Measurements from ENCODE around the gene TMEM213.

Gene TMEM213

DNA sequence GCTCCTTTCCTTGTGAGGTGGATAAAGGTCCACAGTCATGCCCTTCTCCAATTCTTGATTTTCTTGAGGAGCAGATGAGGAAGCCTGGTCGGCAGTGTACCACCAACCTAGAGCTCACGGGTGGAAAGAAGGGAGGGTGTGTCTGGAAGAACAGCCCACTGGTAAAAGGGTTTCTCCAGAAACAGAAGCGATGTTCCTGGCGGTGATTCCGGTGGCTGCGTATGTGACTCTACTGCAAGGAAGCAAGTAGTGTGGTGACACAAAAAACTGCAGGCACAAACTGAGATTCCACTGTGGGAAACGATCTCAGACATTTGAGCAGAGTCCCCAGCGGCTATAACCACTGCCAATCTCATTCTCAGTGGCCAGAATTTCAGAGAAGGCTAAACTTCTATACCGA, 66.1 kb downstream of the TMEM213 start:
- Histone ChIP-seq H3K9ac (ENCODE audit: low read depth, low read length) (no peak overlapping the region), H3K79me2 (ENCODE audit: insufficient read depth, low read length) (no peaks in the 10 kb centered on the region), H3K4me2 (ENCODE audit: insufficient read depth, low read length) (no peak overlapping the region), H2AFZ (ENCODE audit: low read depth, low read length) (no peak overlapping the region), H3K4me3 (ENCODE audit: low read depth in 1 of 2, low read length in 2 of 2) (no peak overlapping the region), H3K36me3 (ENCODE audit: insufficient read depth, low read length) (0 out of 2 replicates have a peak, but pooled peaks cover 2% of the 10 kb centered on the region), H4K20me1 (ENCODE audit: insufficient read depth, low read length) (no peaks in the 10 kb centered on the region), H3K4me1 (ENCODE audit: insufficient read depth, low read length) (no peaks in the 10 kb centered on the region), H3K27me3 (ENCODE audit: insufficient read depth, low read length, poor library complexity) (no peaks in the 10 kb centered on the region), H3K27ac (ENCODE audit: low read length) (no peak overlapping the region), H3K9me3 (ENCODE audit: insufficient read depth, low read length, severe bottlenecking) (no peaks in the 10 kb centered on the region)
- DNase-seq (no peak), ATAC-seq (ENCODE audit: insufficient read depth, low read depth) (no peak)
- TF ChIP-seq, protein P1, sequence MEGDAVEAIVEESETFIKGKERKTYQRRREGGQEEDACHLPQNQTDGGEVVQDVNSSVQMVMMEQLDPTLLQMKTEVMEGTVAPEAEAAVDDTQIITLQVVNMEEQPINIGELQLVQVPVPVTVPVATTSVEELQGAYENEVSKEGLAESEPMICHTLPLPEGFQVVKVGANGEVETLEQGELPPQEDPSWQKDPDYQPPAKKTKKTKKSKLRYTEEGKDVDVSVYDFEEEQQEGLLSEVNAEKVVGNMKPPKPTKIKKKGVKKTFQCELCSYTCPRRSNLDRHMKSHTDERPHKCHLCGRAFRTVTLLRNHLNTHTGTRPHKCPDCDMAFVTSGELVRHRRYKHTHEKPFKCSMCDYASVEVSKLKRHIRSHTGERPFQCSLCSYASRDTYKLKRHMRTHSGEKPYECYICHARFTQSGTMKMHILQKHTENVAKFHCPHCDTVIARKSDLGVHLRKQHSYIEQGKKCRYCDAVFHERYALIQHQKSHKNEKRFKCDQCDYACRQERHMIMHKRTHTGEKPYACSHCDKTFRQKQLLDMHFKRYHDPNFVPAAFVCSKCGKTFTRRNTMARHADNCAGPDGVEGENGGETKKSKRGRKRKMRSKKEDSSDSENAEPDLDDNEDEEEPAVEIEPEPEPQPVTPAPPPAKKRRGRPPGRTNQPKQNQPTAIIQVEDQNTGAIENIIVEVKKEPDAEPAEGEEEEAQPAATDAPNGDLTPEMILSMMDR (IDR thresholded peaks at IDR 0.05; ENCODE audit: borderline replicate concordance, extremely low read depth, low read length, poor library complexity, severe bottlenecking) = no peak
- no peak for TF ChIP-seq EZH2 (IDR thresholded peaks at IDR 0.05; ENCODE audit: borderline replicate concordance, low read depth, low read length, severe bottlenecking)

DNA sequence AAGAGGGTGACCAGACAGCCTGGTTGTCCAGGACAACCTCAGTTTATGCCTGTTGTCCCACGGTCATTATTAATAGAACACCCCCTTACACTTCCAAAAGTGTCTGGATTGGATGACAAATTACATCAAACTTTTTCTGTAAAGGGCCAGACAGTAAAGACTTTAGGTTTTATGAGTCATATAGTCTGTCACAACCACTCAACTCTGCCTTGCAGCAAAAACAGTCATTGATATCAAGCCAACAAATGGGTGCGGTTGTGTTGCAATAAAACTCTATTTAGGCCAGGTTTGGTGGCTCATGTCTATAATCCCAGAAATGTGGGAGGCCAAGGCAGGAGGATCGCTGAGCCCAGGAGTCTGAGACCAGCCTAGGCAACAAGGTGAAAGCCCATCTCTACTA, 66.9 kb downstream of the TMEM213 start:
- no peaks in the 10 kb centered on the region for H4K20me1 ChIP-seq (ENCODE audit: insufficient read depth, low read length)
- no peak overlapping the region for H3K27ac ChIP-seq (ENCODE audit: low read length)
- no peak overlapping the region for H2AFZ ChIP-seq (ENCODE audit: low read depth, low read length)
- H3K4me2 ChIP-seq (ENCODE audit: insufficient read depth, low read length) = no peak overlapping the region
- 0 out of 2 replicates have a peak, but pooled peaks cover 7% of the 10 kb centered on the region for H3K36me3 ChIP-seq (ENCODE audit: insufficient read depth, low read length)
- no peak for ATAC-seq (ENCODE audit: insufficient read depth, low read depth)
- no peak for DNase-seq
- no peaks in the 10 kb centered on the region for H3K4me1 ChIP-seq (ENCODE audit: insufficient read depth, low read length)
- TF ChIP-seq, protein P1 (IDR thresholded peaks at IDR 0.05; ENCODE audit: borderline replicate concordance, extremely low read depth, low read length, poor library complexity, severe bottlenecking) = no peak
- TF ChIP-seq EZH2 (IDR thresholded peaks at IDR 0.05; ENCODE audit: borderline replicate concordance, low read depth, low read length, severe bottlenecking) = no peak
- H3K9ac ChIP-seq (ENCODE audit: low read depth, low read length) = no peak overlapping the region
- H3K27me3 ChIP-seq (ENCODE audit: insufficient read depth, low read length, poor library complexity) = no peaks in the 10 kb centered on the region
- no peaks in the 10 kb centered on the region for H3K79me2 ChIP-seq (ENCODE audit: insufficient read depth, low read length)
- no peak overlapping the region for H3K4me3 ChIP-seq (ENCODE audit: low read depth in 1 of 2, low read length in 2 of 2)
- H3K9me3 ChIP-seq (ENCODE audit: insufficient read depth, low read length, severe bottlenecking) = no peaks in the 10 kb centered on the region

DNA sequence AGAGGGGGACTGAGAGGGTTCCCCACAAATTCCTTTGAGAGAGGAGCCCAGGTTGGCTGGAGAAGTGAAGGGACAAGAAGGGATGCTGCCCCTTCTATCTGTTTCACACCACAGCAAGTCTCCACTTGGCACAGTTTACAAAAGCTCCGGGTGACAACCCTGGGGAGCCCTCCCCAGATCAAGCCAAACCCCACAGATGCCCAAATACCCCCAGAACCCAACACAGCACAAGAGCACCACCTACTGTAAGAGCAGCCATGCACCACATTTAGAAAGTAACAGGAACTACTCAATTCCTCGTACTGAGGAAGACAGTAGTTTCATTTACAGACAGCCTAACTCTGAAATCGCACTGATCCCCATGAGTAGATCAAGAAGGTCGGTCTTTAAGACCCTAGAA, 68.0 kb downstream of the TMEM213 start:
- Histone ChIP-seq H3K27ac (ENCODE audit: low read length) (no peak overlapping the region), H3K9ac (ENCODE audit: low read depth, low read length) (no peak overlapping the region), H3K9me3 (ENCODE audit: insufficient read depth, low read length, severe bottlenecking) (no peaks in the 10 kb centered on the region), H3K27me3 (ENCODE audit: insufficient read depth, low read length, poor library complexity) (no peaks in the 10 kb centered on the region), H3K36me3 (ENCODE audit: insufficient read depth, low read length) (0 out of 2 replicates have a peak, but pooled peaks cover 7% of the 10 kb centered on the region), H4K20me1 (ENCODE audit: insufficient read depth, low read length) (no peaks in the 10 kb centered on the region), H3K4me2 (ENCODE audit: insufficient read depth, low read length) (no peak overlapping the region), H3K79me2 (ENCODE audit: insufficient read depth, low read length) (no peaks in the 10 kb centered on the region), H3K4me1 (ENCODE audit: insufficient read depth, low read length) (no peaks in the 10 kb centered on the region), H2AFZ (ENCODE audit: low read depth, low read length) (no peak overlapping the region), H3K4me3 (ENCODE audit: low read depth in 1 of 2, low read length in 2 of 2) (no peak overlapping the region)
- peak; percentile 39 for DNase-seq
- ATAC-seq (ENCODE audit: insufficient read depth, low read depth) = peak; percentile 81
- TF ChIP-seq, protein P1 (IDR thresholded peaks at IDR 0.05; ENCODE audit: borderline replicate concordance, extremely low read depth, low read length, poor library complexity, severe bottlenecking) = peak; percentile 68
- TF ChIP-seq EZH2 (IDR thresholded peaks at IDR 0.05; ENCODE audit: borderline replicate concordance, low read depth, low read length, severe bottlenecking) = no peak

DNA sequence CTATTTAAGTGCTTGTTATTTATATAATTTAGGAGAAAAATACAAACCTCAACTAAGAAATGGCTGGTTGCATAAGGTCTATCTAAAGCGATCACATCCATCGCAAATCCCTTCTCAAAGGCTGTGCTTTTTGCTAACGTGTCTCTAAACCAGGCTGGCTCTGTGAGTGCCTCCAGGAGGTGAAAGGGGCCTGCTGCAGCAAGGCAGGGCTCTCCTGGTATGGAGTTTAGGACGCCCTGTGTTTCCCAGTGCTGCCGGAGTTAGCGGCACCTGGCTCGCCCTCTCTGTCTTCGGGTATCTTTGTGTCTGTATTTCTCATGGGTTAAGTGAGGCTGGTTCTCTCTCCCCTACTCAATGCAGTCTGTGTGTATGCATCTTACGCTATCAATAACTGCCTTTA, 68.6 kb downstream of the TMEM213 start:
- H3K36me3 ChIP-seq (ENCODE audit: insufficient read depth, low read length) = 0 out of 2 replicates have a peak, but pooled peaks cover 7% of the 10 kb centered on the region

More for the DNA sequence above, 68.6 kb downstream of the TMEM213 start:
- no peaks in the 10 kb centered on the region for H3K4me1 ChIP-seq (ENCODE audit: insufficient read depth, low read length)
- no peaks in the 10 kb centered on the region for H3K27me3 ChIP-seq (ENCODE audit: insufficient read depth, low read length, poor library complexity)
- no peak overlapping the region for H3K27ac ChIP-seq (ENCODE audit: low read length)
- TF ChIP-seq, protein P1 (IDR thresholded peaks at IDR 0.05; ENCODE audit: borderline replicate concordance, extremely low read depth, low read length, poor library complexity, severe bottlenecking) = no peak
- TF ChIP-seq EZH2 (IDR thresholded peaks at IDR 0.05; ENCODE audit: borderline replicate concordance, low read depth, low read length, severe bottlenecking) = no peak
- no peak overlapping the region for H3K9ac ChIP-seq (ENCODE audit: low read depth, low read length)
- no peak overlapping the region for H2AFZ ChIP-seq (ENCODE audit: low read depth, low read length)
- no peak overlapping the region for H3K4me3 ChIP-seq (ENCODE audit: low read depth in 1 of 2, low read length in 2 of 2)
- no peak overlapping the region for H3K4me2 ChIP-seq (ENCODE audit: insufficient read depth, low read length)
- no peaks in the 10 kb centered on the region for H3K79me2 ChIP-seq (ENCODE audit: insufficient read depth, low read length)
- no peaks in the 10 kb centered on the region for H3K9me3 ChIP-seq (ENCODE audit: insufficient read depth, low read length, severe bottlenecking)
- DNase-seq = no peak
- ATAC-seq (ENCODE audit: insufficient read depth, low read depth) = no peak
- no peaks in the 10 kb centered on the region for H4K20me1 ChIP-seq (ENCODE audit: insufficient read depth, low read length)

All from DND-41 (cell line).